DND-41 (cell line): ENCODE measurements around the gene MKRN1.

Experiments used
- CTCF ChIP-seq: IDR thresholded peaks from 2 replicates; pipeline ENCODE4 v1.5.1; 2012; ENCODE audit warnings: borderline replicate concordance, low read length, moderate library complexity, mild to moderate bottlenecking; ENCODE audit not compliant: poor library complexity, severe bottlenecking; ENCODE audit errors: extremely low read depth
- EZH2 ChIP-seq: IDR thresholded peaks from 3 replicates; pipeline ENCODE4 v1.6.1; 2012; ENCODE audit warnings: borderline replicate concordance, low read depth, mild to moderate bottlenecking, moderate library complexity, low read length, inconsistent platforms; ENCODE audit not compliant: severe bottlenecking

GRCh38 chr7:140476698-140477261 lies 2.5 kb downstream of the MKRN1 start:
- TF ChIP-seq CTCF (no peak), EZH2 (no peak)
